GM19099 (cell line): ENCODE results near the gene PNPLA5.

Experiments
- POLR2A ChIP-seq: IDR thresholded peaks from 3 replicates; pipeline ENCODE4 v1.6.1; 2011; ENCODE audit warnings: low read depth; ENCODE audit not compliant: insufficient read length; ENCODE audit errors: extremely low read depth

Gene PNPLA5

DNA sequence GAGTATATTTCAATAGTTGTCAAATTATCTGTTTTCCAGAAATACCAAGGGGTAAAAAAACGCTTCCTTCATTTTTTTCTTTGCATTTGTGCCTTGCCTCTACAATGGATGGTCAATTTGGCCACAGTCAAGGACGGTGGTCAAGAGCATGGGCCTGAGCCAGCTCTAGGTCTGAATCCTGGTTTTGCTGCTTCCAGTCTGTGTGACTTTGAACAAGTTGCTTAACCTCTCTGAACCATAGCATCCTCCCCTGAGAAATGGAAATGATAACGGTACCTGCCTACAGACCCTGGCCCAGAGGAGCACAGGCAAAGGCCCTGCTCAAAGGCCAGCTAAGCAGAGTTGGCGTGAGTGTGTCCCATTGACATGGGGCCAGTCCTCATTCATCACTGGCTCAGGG lies 3.1 kb downstream of the PNPLA5 start:
- no peak for TF ChIP-seq POLR2A

DNA sequence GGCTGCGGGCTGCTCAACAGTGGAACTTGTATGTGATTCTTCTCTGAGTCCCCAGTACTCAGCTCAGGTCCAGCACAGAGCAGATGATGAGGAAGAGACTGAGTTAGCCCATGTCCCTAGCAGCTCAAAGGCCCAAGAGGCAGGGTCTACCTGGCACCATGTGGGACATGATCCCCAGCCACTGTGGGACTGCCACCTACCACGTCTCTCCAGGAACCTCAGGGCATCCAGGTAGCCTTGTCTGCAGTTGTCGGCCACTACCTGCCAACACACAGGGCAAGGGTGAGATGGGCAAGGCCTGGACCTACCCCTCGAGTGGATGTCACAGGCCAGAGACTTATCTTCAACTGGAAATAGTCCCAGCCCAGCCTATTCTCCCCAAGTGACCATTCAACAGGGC lies 4.4 kb downstream of the PNPLA5 start:
- TF ChIP-seq POLR2A, result no peak

GRCh38 chr22:43886231-43886630 lies 5.6 kb downstream of the PNPLA5 start:
- no peak for TF ChIP-seq POLR2A

DNA sequence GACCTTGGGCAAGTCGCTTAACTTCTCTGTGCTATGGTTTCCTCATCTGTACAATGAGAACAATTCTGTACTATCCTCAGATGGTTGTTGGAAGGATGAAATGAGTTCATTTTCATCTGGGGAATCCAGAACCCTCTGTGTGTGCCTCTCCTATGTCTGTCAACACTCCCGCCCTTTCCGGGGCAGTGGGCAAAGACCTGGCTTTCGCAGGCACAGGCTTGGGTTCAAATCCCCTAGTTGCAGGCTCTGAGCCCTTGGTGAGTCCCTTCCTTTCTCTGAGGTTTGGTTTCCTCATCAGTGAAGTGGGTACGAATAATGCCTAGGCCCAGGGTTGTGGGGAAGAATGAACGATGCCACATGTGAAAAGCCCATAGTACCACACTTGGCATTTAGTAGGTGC lies 6.0 kb downstream of the PNPLA5 start:
- TF ChIP-seq POLR2A, result no peak

DNA sequence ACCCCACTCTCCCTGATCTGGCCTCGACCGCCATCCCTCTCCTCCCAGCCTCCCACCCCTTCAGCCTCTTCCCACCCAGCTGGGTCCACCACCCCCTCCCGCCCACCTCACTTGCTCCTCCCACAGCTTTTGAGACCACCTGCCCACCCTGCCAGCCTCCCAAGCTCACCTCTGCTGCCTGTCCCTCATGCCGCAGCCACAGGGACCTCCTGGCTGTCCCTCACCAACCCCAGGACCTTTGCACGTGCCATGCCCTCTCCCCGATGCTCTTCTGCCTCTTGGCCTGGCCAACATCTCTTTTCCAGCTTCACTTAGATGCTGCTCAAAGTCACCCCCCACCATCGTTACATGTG lies 6.5 kb downstream of the PNPLA5 start:
- no peak for TF ChIP-seq POLR2A

- no peak for TF ChIP-seq POLR2A
Measured at GRCh38 chr22:43884600-43885318, 7.1 kb downstream of the PNPLA5 start.

DNA sequence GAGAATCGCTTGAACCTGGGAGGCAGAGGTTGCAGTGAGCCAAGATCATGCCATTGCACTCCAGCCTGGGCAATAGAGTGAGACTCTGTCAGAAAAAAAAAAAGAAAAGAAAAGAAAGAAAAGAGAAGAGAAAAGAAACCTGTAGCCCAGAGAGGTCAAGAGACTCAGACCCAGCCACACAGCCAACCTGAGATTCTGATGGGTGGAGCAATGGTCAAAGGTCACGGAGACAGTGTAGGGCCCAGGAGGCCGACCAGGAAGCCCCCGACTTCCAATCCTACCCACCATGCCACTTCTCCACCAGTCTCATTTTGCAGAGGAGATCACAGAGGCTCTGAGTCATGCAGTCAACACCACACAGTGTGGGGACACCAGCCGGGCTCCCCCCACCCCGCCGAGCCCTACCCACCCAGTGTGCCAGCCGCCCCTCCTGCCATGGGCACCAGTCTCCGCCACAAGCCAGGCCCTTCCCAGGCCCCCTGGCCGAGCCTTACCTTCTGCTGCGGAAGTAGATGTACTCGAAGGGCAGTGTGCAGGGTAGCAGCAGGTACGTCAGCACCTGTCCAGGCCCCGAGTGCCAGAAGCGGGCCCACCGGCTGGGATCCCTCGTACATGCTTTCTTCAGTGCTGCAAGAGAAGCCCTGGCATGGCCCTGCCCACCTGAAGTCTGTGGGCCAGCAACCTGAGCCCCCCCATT lies 7.9 kb downstream of the PNPLA5 start:
- TF ChIP-seq POLR2A, result no peak

DNA sequence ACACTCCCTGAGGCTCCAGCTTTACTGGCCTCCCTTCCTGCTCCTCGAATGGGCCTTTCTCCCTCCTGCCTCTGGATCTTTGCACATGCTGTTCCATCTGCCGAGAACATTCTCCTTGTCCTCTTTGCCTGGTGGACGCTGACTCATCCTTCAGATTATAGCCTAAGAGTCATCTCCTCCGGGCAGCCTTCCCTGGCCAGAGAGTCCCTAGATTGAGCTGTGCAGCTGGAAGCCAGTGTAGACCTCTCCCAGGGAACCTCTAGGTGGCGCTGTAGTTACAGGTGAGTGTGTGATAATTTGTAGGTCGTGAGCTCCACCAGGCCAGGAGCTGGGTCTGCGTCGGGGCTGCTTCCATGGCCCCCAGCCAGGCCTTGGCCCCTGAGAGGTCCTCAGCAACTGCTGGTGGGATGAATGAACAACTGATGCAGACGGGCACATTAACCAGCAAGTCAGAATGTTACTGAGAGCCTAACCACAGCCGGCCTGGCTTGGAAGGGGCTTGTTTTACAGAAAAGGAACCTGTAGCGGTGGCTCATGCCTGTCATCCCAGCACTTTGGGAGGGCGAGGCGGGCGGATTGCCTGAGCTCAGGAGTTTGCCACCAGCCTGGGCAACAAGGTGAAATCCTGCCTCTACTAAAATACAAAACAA lies 8.7 kb downstream of the PNPLA5 start:
- no peak for TF ChIP-seq POLR2A

- no peak for TF ChIP-seq POLR2A
Measured at GRCh38 chr22:43882122-43882767, 9.6 kb downstream of the PNPLA5 start.

GRCh38 chr22:43881091-43882061 lies 10.4 kb downstream of the PNPLA5 start:
- no peak for TF ChIP-seq POLR2A

DNA sequence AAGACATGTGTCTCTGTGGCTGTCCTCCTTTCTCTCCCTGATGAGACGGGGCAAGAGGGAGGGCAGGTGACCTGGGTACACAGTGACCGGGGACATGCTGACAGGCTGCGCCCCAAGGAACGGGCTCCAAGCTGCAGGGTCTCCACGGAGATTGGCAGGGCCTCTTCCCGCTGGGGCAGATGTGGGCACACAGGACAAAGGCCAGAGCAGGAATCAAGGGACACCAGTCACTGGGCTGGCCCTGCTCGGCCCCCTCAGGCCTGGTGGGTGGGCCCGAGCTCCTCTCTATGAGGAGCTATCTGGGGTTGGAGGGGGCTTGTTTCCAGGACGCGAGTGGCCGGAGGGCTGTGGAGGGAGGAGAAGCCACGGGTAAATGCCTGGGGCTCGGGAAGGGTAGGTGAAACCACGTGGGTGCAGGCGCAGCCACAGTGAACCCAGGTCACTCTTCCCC lies 11.2 kb downstream of the PNPLA5 start:
- no peak for TF ChIP-seq POLR2A

DNA sequence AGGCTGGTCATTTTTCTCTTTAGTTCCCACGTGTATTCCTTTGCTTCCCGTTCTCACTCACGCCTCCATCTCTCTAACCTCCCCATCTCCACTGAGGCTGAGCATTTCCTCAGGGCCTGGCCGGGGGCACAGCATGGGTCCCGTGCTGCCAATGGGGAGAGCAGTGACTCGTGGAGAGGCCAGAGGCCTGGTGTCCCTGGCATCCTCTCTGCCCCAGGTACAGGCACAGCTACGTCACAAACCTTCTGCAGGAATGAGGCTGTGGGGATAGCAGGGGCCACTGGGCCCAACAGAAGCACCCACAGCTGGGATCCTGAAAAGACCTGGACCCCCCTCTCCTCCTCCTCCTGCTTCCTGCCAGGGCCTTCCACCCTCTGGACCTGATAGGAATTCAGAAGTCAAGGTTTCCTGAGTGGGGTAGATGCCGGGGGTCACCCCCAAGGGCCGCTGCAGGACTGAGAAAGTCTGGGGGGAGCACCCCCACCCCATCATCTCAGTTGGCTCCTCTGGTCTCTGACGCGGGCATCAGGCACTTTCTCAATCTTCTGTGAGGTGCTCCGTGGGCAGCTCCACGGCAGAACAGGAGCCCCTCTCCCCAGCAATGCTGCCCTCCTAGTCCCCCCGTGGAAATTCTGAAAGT lies 11.8 kb downstream of the PNPLA5 start:
- no peak for TF ChIP-seq POLR2A

DNA sequence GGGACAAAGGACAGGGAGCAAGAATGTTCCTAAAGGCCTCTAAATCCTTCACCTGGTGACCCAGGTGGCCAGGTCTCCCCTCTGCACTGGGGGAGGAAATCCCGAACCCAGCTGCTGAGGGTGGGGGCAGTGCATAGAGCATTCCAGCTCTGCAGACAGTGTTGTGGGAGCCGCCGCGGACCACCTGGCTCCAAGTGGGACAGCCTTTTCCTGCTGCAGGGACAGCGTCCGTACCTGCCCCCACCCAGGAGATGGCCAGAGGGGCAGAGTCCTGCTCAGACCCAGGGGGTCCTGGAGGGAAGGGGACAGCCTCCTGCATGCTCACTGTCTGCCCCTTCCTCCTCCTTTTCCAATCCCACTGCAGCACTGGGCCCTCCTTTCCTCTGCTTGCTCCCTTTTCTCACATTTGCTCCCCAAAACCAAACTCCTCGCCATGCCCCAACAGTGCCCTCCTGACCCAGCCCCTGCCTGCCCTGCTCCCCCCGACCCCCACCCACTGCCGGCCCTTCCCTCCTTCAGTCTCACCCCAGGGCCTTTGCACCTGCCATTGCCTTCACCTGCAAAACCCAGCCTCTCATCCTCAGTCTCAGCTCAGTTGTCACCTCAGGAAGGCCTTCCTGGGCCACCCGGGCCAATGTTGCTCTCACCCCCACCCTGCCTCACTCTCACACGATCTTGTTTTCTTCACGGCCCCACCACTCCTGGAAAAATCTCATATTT lies 12.8 kb downstream of the PNPLA5 start:
- TF ChIP-seq POLR2A, result no peak

DNA sequence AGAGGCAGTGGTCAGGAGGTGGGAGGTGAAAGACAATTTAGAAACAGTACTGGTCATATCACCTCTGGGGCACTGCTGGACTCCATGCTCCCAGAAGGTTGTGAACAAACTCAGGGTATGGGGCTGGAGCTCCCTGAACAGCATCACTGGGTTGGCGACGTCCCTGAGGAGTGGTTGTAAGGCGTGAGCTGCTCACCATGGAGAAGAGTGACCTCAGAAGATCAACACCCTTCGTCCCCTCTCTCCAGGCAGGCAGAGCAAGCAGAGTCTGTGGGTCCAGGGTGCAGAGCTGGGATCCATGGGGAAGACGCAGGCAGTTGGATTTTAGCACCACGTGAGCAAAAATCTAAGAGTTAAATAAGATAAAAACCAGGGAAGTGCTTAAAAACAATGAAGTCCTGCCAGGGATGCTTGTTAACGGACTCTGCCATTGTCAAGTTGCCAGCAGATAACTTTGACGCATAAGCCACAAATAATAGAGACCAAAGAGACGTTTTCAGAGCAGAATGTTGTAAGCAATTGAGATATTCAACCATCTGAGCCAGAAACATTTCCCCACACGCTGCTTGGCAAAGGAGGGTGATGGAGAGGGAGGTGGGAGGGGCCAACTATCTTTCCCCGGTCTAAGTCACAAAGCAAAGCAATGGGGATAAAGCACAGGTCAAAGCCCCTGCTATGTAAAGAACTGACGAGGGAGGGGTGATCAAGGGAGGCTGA lies 13.6 kb downstream of the PNPLA5 start:
- TF ChIP-seq POLR2A, result no peak
